HFFc6 (cell line): ENCODE data around the gene CDH8. TPM values are rescaled to one million over a fixed set of nuclear protein-coding genes. Genes with fewer than 3 reads are reported as not detected.
"Not testable (repeated sequence)": the region's sequence is repeated elsewhere in the genome, so short reads cannot be mapped to it uniquely, and the experiment has no call there.

Experiments used
- DNase-seq: peaks from one replicate; pipeline ENCODE4 v3.0.0-alpha.2; 2018
- H3K27ac Mint-ChIP-seq: 2 replicates; pipeline ENCODE4 v1.8.0; 2020; ENCODE audit warnings: mild to moderate bottlenecking, mixed read lengths
- H3K27me3 Mint-ChIP-seq: 2 replicates; pipeline ENCODE4 v1.8.0; 2021; ENCODE audit warnings: mild to moderate bottlenecking, moderate library complexity, mixed read lengths; ENCODE audit not compliant: insufficient read depth
- H3K36me3 Mint-ChIP-seq: 2 replicates; pipeline ENCODE4 v1.8.0; 2021; ENCODE audit warnings: low read depth, mixed read lengths
- H3K4me1 Mint-ChIP-seq: 2 replicates; pipeline ENCODE4 v1.8.0; 2020; ENCODE audit warnings: low read depth, mixed read lengths
- H3K4me3 Mint-ChIP-seq: 2 replicates; pipeline ENCODE4 v1.8.0; 2020; ENCODE audit warnings: mild to moderate bottlenecking, moderate library complexity, mixed read lengths
- H3K9me3 Mint-ChIP-seq: 2 replicates; pipeline ENCODE4 v1.8.0; 2020; ENCODE audit warnings: mild to moderate bottlenecking, mixed read lengths
- CTCF ChIP-seq: fragments of 200-600 bp; sonication (generic); IDR thresholded peaks from 2 replicates; pipeline ENCODE4 v1.5.0; 2021; ENCODE audit warnings: antibody characterized with exemption, mild to moderate bottlenecking
- total RNA-seq, 6 experiments: library from RNA; stranded (reverse); fragmentation: NEBNext Ultra II Directional; extraction: Animal tissue kit (Norgen Biotek cat#: 25700); gene quantifications; 2 replicates in 1 of 6; 3 replicates in 5 of 6; pipeline ENCODE4 v1.2.3, GENCODE V29; 2021

The CDH8 gene
- total RNA-seq, 6 experiments from 2014 or later, result not detected

- TF ChIP-seq CTCF, result no peak
- H3K27ac Mint-ChIP-seq, result no peak overlapping the region
- no peak overlapping the region for H3K4me3 Mint-ChIP-seq
- no peaks in the 10 kb centered on the region for H3K36me3 Mint-ChIP-seq
- H3K9me3 Mint-ChIP-seq, result peaks cover 33% of the 10 kb centered on the region
- DNase-seq, result no peak
- no peaks in the 10 kb centered on the region for H3K27me3 Mint-ChIP-seq
- no peaks in the 10 kb centered on the region for H3K4me1 Mint-ChIP-seq
These were observed 305.2 kb downstream of the CDH8 start for GRCh38 chr16:61730997-61731396.

GRCh38 chr16:61726701-61727100 is 309.5 kb downstream of the CDH8 start:
- Mint-ChIP-seq H3K27ac (no peak overlapping the region), H3K36me3 (no peaks in the 10 kb centered on the region), H3K27me3 (no peaks in the 10 kb centered on the region), H3K4me3 (no peak overlapping the region), H3K4me1 (no peaks in the 10 kb centered on the region), H3K9me3 (peaks cover 38% of the 10 kb centered on the region)
- DNase-seq, result no peak
- no peak for TF ChIP-seq CTCF

GRCh38 chr16:61726125-61726524 is 310.1 kb downstream of the CDH8 start:
- no peaks in the 10 kb centered on the region for H3K4me1 Mint-ChIP-seq
- H3K36me3 Mint-ChIP-seq, result no peaks in the 10 kb centered on the region
- no peak overlapping the region for H3K4me3 Mint-ChIP-seq
- DNase-seq, result no peak
- TF ChIP-seq CTCF, result no peak
- peaks cover 36% of the 10 kb centered on the region for H3K9me3 Mint-ChIP-seq
- no peak overlapping the region for H3K27ac Mint-ChIP-seq
- H3K27me3 Mint-ChIP-seq, result no peaks in the 10 kb centered on the region

GRCh38 chr16:61721544-61721943 is 314.7 kb downstream of the CDH8 start:
- no peaks in the 10 kb centered on the region for H3K4me1 Mint-ChIP-seq
- peaks cover 39% of the 10 kb centered on the region for H3K9me3 Mint-ChIP-seq
- no peaks in the 10 kb centered on the region for H3K27me3 Mint-ChIP-seq
- DNase-seq, result no peak
- no peak for TF ChIP-seq CTCF
- H3K27ac Mint-ChIP-seq, result no peak overlapping the region
- no peak overlapping the region for H3K4me3 Mint-ChIP-seq
- no peaks in the 10 kb centered on the region for H3K36me3 Mint-ChIP-seq

GRCh38 chr16:61715393-61715792 is 320.8 kb downstream of the CDH8 start:
- Mint-ChIP-seq H3K9me3 (peaks cover 20% of the 10 kb centered on the region; the same call in 1 of the 2 replicates), H3K36me3 (no peaks in the 10 kb centered on the region), H3K4me3 (no peak overlapping the region), H3K27ac (no peak overlapping the region), H3K4me1 (no peaks in the 10 kb centered on the region), H3K27me3 (no peaks in the 10 kb centered on the region)
- DNase-seq, result no peak
- no peak for TF ChIP-seq CTCF

GRCh38 chr16:61713787-61714186 is 322.5 kb downstream of the CDH8 start:
- DNase-seq, result no peak
- no peak for TF ChIP-seq CTCF
- no peaks in the 10 kb centered on the region for H3K36me3 Mint-ChIP-seq
- H3K27ac Mint-ChIP-seq, result no peak overlapping the region
- H3K4me3 Mint-ChIP-seq, result no peak overlapping the region
- no peaks in the 10 kb centered on the region for H3K27me3 Mint-ChIP-seq
- peaks cover 10% of the 10 kb centered on the region; the same call in 1 of the 2 replicates for H3K9me3 Mint-ChIP-seq
- no peaks in the 10 kb centered on the region for H3K4me1 Mint-ChIP-seq

GRCh38 chr16:61699640-61700039 is 336.6 kb downstream of the CDH8 start:
- not testable (repeated sequence) for H3K4me1 Mint-ChIP-seq, H3K36me3 Mint-ChIP-seq, H3K27me3 Mint-ChIP-seq, H3K27ac Mint-ChIP-seq, DNase-seq, H3K4me3 Mint-ChIP-seq
- peaks cover 26% of the 10 kb centered on the region for H3K9me3 Mint-ChIP-seq
